Neuron (in vitro differentiated cells): Measurements from ENCODE around the gene DTX2.
"Not testable (repeated sequence)": the region's sequence is repeated elsewhere in the genome, so short reads cannot be mapped to it uniquely, and the experiment has no call there.

Experiments used
- H2AFZ ChIP-seq: one replicate; pipeline ENCODE4 v1.6.1; 2013; ENCODE audit warnings: low read depth, mild to moderate bottlenecking, inconsistent platforms, low read length, moderate library complexity
- H3K27me3 ChIP-seq: one replicate; pipeline ENCODE4 v1.6.1; 2013; ENCODE audit warnings: low read length; ENCODE audit not compliant: insufficient read depth
- H3K36me3 ChIP-seq: one replicate; pipeline ENCODE4 v1.6.1; 2013; ENCODE audit warnings: low read length; ENCODE audit not compliant: insufficient read depth
- H3K4me1 ChIP-seq: one replicate; pipeline ENCODE4 v1.6.1; 2013; ENCODE audit warnings: low read length; ENCODE audit not compliant: insufficient read depth
- H3K4me3 ChIP-seq: 2 replicates; pipeline ENCODE4 v1.5.1; 2013; ENCODE audit warnings: mild to moderate bottlenecking, low read length, moderate library complexity
- H3K9me3 ChIP-seq: one replicate; pipeline ENCODE4 v1.6.1; 2013; ENCODE audit warnings: low read length

The DTX2 gene

GRCh38 chr7:76430211-76430610 lies 31.3 kb upstream of the DTX2 start:
- Histone ChIP-seq H3K4me3 (no peak overlapping the region), H2AFZ (no peak overlapping the region), H3K9me3 (no peaks in the 10 kb centered on the region), H3K4me1 (no peaks in the 10 kb centered on the region), H3K36me3 (no peaks in the 10 kb centered on the region), H3K27me3 (no peaks in the 10 kb centered on the region)

- Histone ChIP-seq H2AFZ (no peak overlapping the region), H3K4me3 (no peak overlapping the region), H3K27me3 (no peaks in the 10 kb centered on the region), H3K4me1 (no peaks in the 10 kb centered on the region), H3K9me3 (no peaks in the 10 kb centered on the region), H3K36me3 (no peaks in the 10 kb centered on the region)
Measured at GRCh38 chr7:76430836-76431235, 30.7 kb upstream of the DTX2 start.

- H3K9me3 ChIP-seq, H3K4me3 ChIP-seq, H3K27me3 ChIP-seq, H3K4me1 ChIP-seq, H3K36me3 ChIP-seq, H2AFZ ChIP-seq: not testable (repeated sequence)
Measured at GRCh38 chr7:76437873-76438272, 23.6 kb upstream of the DTX2 start.

GRCh38 chr7:76439120-76439888 lies 22.2 kb upstream of the DTX2 start:
- not testable (repeated sequence) for H3K27me3 ChIP-seq, H2AFZ ChIP-seq, H3K4me1 ChIP-seq, H3K4me3 ChIP-seq, H3K9me3 ChIP-seq, H3K36me3 ChIP-seq

- H2AFZ ChIP-seq, H3K4me3 ChIP-seq, H3K9me3 ChIP-seq, H3K27me3 ChIP-seq, H3K4me1 ChIP-seq, H3K36me3 ChIP-seq: not testable (repeated sequence)
Measured at GRCh38 chr7:76440404-76440803, 21.1 kb upstream of the DTX2 start.

- not testable (repeated sequence) for H3K4me1 ChIP-seq, H3K9me3 ChIP-seq, H3K36me3 ChIP-seq
Measured at GRCh38 chr7:76441792-76442191, 19.7 kb upstream of the DTX2 start.

GRCh38 chr7:76442664-76443446 lies 18.7 kb upstream of the DTX2 start:
- not testable (repeated sequence) for H2AFZ ChIP-seq, H3K4me1 ChIP-seq, H3K27me3 ChIP-seq, H3K9me3 ChIP-seq, H3K36me3 ChIP-seq, H3K4me3 ChIP-seq

More at GRCh38 chr7:76441792-76442191, 19.7 kb upstream of the DTX2 start:
- not testable (repeated sequence) for H2AFZ ChIP-seq, H3K27me3 ChIP-seq, H3K4me3 ChIP-seq

- H3K36me3 ChIP-seq = not testable (repeated sequence)
Measured at GRCh38 chr7:76443846-76444245, 17.7 kb upstream of the DTX2 start.

GRCh38 chr7:76445577-76446008 lies 15.9 kb upstream of the DTX2 start:
- H3K9me3 ChIP-seq, H3K27me3 ChIP-seq, H2AFZ ChIP-seq, H3K4me1 ChIP-seq, H3K36me3 ChIP-seq, H3K4me3 ChIP-seq: not testable (repeated sequence)

More at GRCh38 chr7:76443846-76444245, 17.7 kb upstream of the DTX2 start:
- H3K4me1 ChIP-seq, H3K27me3 ChIP-seq, H3K4me3 ChIP-seq, H3K9me3 ChIP-seq, H2AFZ ChIP-seq: not testable (repeated sequence)

- H2AFZ ChIP-seq, H3K4me1 ChIP-seq, H3K4me3 ChIP-seq, H3K27me3 ChIP-seq, H3K36me3 ChIP-seq, H3K9me3 ChIP-seq: not testable (repeated sequence)
Measured at GRCh38 chr7:76457017-76457416, 4.5 kb upstream of the DTX2 start.

- not testable (repeated sequence) for H3K4me1 ChIP-seq, H3K27me3 ChIP-seq, H3K4me3 ChIP-seq, H3K36me3 ChIP-seq, H2AFZ ChIP-seq, H3K9me3 ChIP-seq
Measured at GRCh38 chr7:76458504-76458903, 3.0 kb upstream of the DTX2 start.

GRCh38 chr7:76460767-76461166 lies 742 bp upstream of the DTX2 start:
- not testable (repeated sequence) for H3K4me1 ChIP-seq, H2AFZ ChIP-seq

GRCh38 chr7:76462271-76462882 lies 868 bp downstream of the DTX2 start:
- not testable (repeated sequence) for H2AFZ ChIP-seq, H3K4me1 ChIP-seq, H3K9me3 ChIP-seq, H3K27me3 ChIP-seq, H3K4me3 ChIP-seq, H3K36me3 ChIP-seq

More at GRCh38 chr7:76460767-76461166, 742 bp upstream of the DTX2 start:
- H3K36me3 ChIP-seq, H3K27me3 ChIP-seq, H3K4me3 ChIP-seq, H3K9me3 ChIP-seq: not testable (repeated sequence)
